ENCODE data around the gene FBXL17. TPM values are rescaled to one million over a fixed set of nuclear protein-coding genes. Genes with fewer than 3 reads are reported as not detected.

Gene FBXL17
- 5.3 and 7.1 TPM in 2 replicates for polyA plus RNA-seq (2011; rRNA removed)
- 7.6 and 9.7 TPM in 2 replicates for polyA minus RNA-seq (2011; rRNA and poly(A)+ RNA removed)

DNA sequence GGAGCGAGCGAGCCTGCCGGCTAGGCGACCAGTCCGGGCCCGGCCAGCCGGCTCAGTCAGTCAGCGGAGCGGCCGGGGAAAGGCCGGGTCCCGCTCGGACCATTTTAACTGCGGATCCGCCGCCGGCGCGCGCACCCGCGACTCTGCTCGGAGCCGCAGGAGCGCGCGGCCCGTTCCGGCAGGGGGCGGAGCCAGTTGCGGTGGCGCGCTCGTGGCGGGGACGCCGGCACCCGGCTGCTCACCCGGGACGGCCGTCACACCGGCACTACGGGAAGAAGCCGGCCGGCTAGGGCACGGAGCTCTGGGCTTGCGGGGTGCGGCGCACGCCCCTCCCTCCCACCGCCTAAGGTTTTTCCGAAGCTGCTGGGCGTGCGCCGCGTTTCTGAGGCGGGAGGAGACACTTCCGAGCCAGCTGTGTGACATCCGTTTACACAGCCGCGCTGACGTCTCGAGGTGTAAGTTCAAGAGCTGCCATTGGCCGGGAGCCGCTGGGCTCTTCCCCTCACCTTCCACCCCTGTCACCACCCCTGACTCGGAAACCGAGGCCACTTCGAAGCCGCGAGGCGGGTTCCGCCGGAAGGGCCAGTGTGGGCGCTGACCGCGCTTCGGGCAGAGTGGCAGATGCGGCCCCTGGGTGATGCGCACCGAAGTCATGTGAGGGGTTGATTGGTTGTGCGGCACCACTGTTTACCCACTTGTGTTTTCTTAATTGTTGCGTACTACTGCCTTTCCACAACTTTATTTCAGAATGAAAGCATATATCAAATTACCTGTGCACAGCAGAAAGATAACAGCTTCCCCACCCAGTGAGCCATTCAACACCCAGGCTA is at the start of gene FBXL17:
TSS of gene FBXL17 (minus strand) at position 145 of the 830 bp plus-strand sequence.
- DNase-seq (ENCODE audit: low read depth), result peak; percentile 51
- Histone ChIP-seq H3K36me3 (ENCODE audit: control insufficient read depth, insufficient read depth, low read length) (no peaks in the 10 kb centered on the region), H3K4me3 (ENCODE audit: low read depth, low read length) (peak within 1 kb of the TSS; percentile 95), H3K27me3 (ENCODE audit: control insufficient read depth, insufficient read depth, low read length) (no peaks in the 10 kb centered on the region)
- ChIA-PET POLR2A (no interaction called here), CTCF (no interaction called here)
- TF ChIP-seq, protein P1, sequence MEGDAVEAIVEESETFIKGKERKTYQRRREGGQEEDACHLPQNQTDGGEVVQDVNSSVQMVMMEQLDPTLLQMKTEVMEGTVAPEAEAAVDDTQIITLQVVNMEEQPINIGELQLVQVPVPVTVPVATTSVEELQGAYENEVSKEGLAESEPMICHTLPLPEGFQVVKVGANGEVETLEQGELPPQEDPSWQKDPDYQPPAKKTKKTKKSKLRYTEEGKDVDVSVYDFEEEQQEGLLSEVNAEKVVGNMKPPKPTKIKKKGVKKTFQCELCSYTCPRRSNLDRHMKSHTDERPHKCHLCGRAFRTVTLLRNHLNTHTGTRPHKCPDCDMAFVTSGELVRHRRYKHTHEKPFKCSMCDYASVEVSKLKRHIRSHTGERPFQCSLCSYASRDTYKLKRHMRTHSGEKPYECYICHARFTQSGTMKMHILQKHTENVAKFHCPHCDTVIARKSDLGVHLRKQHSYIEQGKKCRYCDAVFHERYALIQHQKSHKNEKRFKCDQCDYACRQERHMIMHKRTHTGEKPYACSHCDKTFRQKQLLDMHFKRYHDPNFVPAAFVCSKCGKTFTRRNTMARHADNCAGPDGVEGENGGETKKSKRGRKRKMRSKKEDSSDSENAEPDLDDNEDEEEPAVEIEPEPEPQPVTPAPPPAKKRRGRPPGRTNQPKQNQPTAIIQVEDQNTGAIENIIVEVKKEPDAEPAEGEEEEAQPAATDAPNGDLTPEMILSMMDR (IDR thresholded peaks at IDR 0.05; ENCODE audit: insufficient read depth, low read depth, low read length), result no peak

DNA sequence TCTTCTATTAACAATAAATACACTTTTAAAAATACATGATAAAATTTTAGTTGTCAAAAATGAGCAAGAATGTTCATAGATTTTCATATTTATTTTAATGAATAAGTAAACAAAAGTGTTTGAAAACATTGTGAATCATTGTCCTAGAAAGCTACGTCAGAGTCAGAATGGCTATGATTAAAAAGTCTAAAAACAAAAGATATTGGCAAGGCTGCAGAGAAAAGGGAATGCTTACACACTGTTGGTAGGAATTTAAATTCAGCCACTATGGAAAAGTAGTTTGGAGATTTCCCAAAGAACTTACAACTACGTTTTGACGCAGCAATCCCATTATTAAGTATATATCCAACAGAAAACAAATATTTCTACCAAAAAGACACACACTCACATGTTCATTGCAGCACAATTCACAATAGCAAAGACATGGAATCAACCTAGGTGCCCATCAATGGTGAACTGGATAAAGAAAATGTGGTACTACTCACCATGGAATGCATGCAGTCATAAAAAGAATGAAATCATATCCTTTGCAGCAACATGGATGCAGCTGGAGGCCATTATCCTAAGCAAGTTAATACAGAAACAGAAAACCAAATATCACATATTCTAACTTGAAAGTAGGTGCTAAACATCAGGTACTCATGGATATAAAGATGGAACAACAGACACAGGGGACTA is 49.2 kb upstream of the FBXL17 start:
- TF ChIP-seq, protein P1 (IDR thresholded peaks at IDR 0.05; ENCODE audit: insufficient read depth, low read depth, low read length), result no peak
- Histone ChIP-seq H3K36me3 (ENCODE audit: control insufficient read depth, insufficient read depth, low read length) (no peaks in the 10 kb centered on the region), H3K4me3 (ENCODE audit: low read depth, low read length) (no peak overlapping the region), H3K27me3 (ENCODE audit: control insufficient read depth, insufficient read depth, low read length) (no peaks in the 10 kb centered on the region)
- ChIA-PET POLR2A (no interaction called here), CTCF (interaction anchor here (1.2 kb wide), 1 partner anchor 13 kb away, joined by 5 read pairs; no protein-coding TSS in a partner anchor)
- no peak for DNase-seq (ENCODE audit: low read depth)

DNA sequence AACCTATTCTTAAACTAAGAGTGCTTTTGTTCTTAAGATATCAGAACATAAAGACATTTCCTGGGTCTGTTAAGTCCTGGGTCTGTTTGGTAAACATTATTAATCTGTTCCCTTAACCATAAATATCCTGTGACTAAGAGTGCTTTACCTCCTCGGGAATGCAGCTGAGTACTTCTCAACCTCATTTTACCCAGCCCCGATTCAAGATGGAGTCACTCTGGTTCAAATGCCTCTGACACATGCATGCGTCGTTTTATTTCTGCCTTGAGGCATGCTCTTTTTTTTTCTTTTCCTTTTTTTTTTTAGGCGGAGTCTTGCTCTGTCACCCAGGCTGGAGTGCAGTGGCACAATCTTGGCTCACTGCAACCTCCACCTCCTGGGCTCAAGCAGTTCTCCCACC is 39.8 kb upstream of the FBXL17 start:
- no peak overlapping the region for H3K4me3 ChIP-seq (ENCODE audit: low read depth, low read length)
- no peak for DNase-seq (ENCODE audit: low read depth)
- ChIA-PET POLR2A (no interaction called here), CTCF (no interaction called here)
- H3K36me3 ChIP-seq (ENCODE audit: control insufficient read depth, insufficient read depth, low read length), result no peaks in the 10 kb centered on the region
- no peaks in the 10 kb centered on the region for H3K27me3 ChIP-seq (ENCODE audit: control insufficient read depth, insufficient read depth, low read length)
- TF ChIP-seq, protein P1 (IDR thresholded peaks at IDR 0.05; ENCODE audit: insufficient read depth, low read depth, low read length), result no peak

DNA sequence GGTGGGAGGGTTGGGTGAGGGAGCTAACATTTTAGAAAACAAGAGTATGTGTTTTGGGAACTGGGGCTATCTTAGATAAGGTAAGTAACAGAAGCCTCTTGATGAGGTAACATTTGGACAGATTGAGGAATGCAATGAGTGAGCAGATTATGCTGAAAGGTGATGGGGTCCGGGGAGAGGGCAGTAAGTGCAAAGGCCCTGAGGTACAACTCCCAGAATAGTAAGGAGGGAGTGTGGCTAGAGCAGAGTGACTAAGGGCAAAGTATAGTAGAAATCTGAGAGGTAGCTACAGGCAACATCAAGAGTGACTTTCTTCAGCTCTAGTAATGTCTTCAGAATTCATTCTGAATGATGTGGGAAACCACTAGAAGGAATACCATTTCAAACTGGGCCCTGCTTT is 38.9 kb upstream of the FBXL17 start:
- POLR2A ChIA-PET, result no interaction called here
- H3K36me3 ChIP-seq (ENCODE audit: control insufficient read depth, insufficient read depth, low read length), result no peaks in the 10 kb centered on the region
- TF ChIP-seq, protein P1 (IDR thresholded peaks at IDR 0.05; ENCODE audit: insufficient read depth, low read depth, low read length), result no peak
- CTCF ChIA-PET, result interaction anchor here (1.3 kb wide), 1 partner anchor 9 kb away, joined by 4 read pairs; no protein-coding TSS in a partner anchor
- no peak for DNase-seq (ENCODE audit: low read depth)
- no peaks in the 10 kb centered on the region for H3K27me3 ChIP-seq (ENCODE audit: control insufficient read depth, insufficient read depth, low read length)
- no peak overlapping the region for H3K4me3 ChIP-seq (ENCODE audit: low read depth, low read length)

DNA sequence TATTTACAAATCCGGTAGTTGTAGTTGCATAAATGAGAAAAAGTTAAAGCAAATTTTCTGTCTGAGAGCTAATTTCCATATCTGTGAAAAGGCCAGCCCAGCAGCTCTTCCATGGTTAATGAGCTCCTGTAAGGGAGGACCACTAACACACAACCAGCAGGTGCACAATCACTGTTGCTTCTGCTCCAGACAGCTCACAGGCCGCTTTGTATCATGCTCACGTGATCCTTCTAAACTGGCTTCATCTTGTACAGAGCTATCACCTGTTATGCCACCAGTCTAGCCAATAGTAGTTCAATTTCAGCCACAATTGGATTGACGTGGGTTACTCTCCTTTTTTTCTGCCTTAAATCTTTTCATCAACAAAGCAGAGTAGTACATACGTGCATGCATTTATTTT is 38.3 kb upstream of the FBXL17 start:
- no peaks in the 10 kb centered on the region for H3K27me3 ChIP-seq (ENCODE audit: control insufficient read depth, insufficient read depth, low read length)
- no peak overlapping the region for H3K4me3 ChIP-seq (ENCODE audit: low read depth, low read length)
- no peak for DNase-seq (ENCODE audit: low read depth)
- no peaks in the 10 kb centered on the region for H3K36me3 ChIP-seq (ENCODE audit: control insufficient read depth, insufficient read depth, low read length)
- TF ChIP-seq, protein P1 (IDR thresholded peaks at IDR 0.05; ENCODE audit: insufficient read depth, low read depth, low read length), result no peak
- POLR2A ChIA-PET, result no interaction called here
- CTCF ChIA-PET, result interaction anchor here (1.3 kb wide), 1 partner anchor 10 kb away, joined by 4 read pairs; no protein-coding TSS in a partner anchor
